Measurements from ENCODE around the gene SLC35E2B.
"Not testable (repeated sequence)": the region's sequence is repeated elsewhere in the genome, so short reads cannot be mapped to it uniquely, and the experiment has no call there.

Gene SLC35E2B

DNA sequence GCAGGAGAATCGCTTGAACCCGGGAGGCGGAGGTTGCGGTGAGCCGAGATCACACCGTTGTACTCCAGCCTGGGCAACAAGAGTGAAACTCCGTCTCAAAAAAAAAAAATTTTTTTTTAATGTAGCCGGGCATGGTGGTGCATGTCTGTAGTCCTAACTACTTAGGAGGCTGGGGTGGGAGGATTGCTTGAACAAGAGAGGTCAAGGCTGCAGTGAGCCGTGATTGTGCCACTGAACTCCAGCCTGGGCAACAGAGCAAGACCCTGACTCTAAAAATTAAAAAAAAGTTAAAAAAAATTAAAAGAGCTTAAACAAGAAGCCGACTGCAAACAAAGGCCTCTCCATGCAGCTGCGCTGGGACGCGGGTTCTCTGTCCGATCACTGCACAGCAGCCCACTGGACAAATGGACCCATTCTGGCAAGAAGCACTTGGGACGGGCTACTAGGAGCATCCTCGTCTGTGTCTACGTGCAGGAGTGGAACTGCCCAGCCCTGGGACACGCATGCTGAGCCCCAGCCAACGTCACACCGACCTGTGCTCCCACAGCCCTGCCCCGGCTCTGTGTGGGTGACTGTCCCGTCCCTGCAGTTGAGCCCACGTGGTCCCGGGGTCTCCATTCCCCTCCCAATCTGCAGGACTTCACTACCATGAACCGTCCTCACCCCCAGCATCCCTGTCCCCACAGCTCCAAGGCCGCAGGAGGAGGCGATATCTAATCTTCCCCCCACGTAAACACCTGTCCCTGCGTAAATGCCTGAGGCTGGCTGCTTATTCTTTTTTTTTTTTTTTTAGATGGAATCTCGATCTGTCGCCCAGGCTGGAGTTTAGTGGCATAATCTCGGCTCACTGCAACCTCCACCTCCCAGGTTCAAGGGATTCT lies 12.3 kb downstream of the SLC35E2B start:
- Histone ChIP-seq H3K27me3 (ENCODE audit: control insufficient read depth, insufficient read depth, low read length) (no peaks in the 10 kb centered on the region), H3K9me3 (replicated peaks; ENCODE audit: low read length) (no peaks in the 10 kb centered on the region), H3K4me1 (ENCODE audit: control insufficient read depth, insufficient read depth, low read length) (no peaks in the 10 kb centered on the region), H3K36me3 (ENCODE audit: insufficient read depth, low read length) (peaks cover 10% of the 10 kb centered on the region), H3K4me2 (ENCODE audit: low read length) (no peak overlapping the region), H3K9ac (ENCODE audit: low read depth, low read length) (no peak overlapping the region), H3K4me3 (ENCODE audit: low read length) (no peak overlapping the region)

GRCh38 chr1:1678581-1679380 lies 13.8 kb downstream of the SLC35E2B start:
- H3K36me3 ChIP-seq (ENCODE audit: insufficient read depth, low read length), result peaks cover 10% of the 10 kb centered on the region
- H3K4me3 ChIP-seq (ENCODE audit: low read length), result no peak overlapping the region
- H3K27me3 ChIP-seq (ENCODE audit: control insufficient read depth, insufficient read depth, low read length), result no peaks in the 10 kb centered on the region
- no peak overlapping the region for H3K9ac ChIP-seq (ENCODE audit: low read depth, low read length)
- H3K9me3 ChIP-seq (replicated peaks; ENCODE audit: low read length), result no peaks in the 10 kb centered on the region
- H3K4me1 ChIP-seq (ENCODE audit: control insufficient read depth, insufficient read depth, low read length), result no peaks in the 10 kb centered on the region
- H3K4me2 ChIP-seq (ENCODE audit: low read length), result no peak overlapping the region

- Histone ChIP-seq H3K9me3 (replicated peaks; ENCODE audit: low read length) (no peaks in the 10 kb centered on the region), H3K4me2 (ENCODE audit: low read length) (no peak overlapping the region), H3K4me3 (ENCODE audit: low read length) (no peak overlapping the region), H3K27me3 (ENCODE audit: control insufficient read depth, insufficient read depth, low read length) (no peaks in the 10 kb centered on the region), H3K4me1 (ENCODE audit: control insufficient read depth, insufficient read depth, low read length) (no peaks in the 10 kb centered on the region), H3K9ac (ENCODE audit: low read depth, low read length) (no peak overlapping the region), H3K36me3 (ENCODE audit: insufficient read depth, low read length) (peaks cover 8% of the 10 kb centered on the region)
Measured at GRCh38 chr1:1677718-1678580, 14.6 kb downstream of the SLC35E2B start.

- not testable (repeated sequence) for H3K4me1 ChIP-seq (ENCODE audit: control insufficient read depth, insufficient read depth, low read length); H3K9me3 ChIP-seq (replicated peaks; ENCODE audit: low read length); H3K4me2 ChIP-seq (ENCODE audit: low read length); H3K27me3 ChIP-seq (ENCODE audit: control insufficient read depth, insufficient read depth, low read length); H3K4me3 ChIP-seq (ENCODE audit: low read length); H3K9ac ChIP-seq (ENCODE audit: low read depth, low read length)
- H3K36me3 ChIP-seq (ENCODE audit: insufficient read depth, low read length), result peaks cover 13% of the 10 kb centered on the region
Measured at GRCh38 chr1:1676087-1676486, 16.5 kb downstream of the SLC35E2B start.

DNA sequence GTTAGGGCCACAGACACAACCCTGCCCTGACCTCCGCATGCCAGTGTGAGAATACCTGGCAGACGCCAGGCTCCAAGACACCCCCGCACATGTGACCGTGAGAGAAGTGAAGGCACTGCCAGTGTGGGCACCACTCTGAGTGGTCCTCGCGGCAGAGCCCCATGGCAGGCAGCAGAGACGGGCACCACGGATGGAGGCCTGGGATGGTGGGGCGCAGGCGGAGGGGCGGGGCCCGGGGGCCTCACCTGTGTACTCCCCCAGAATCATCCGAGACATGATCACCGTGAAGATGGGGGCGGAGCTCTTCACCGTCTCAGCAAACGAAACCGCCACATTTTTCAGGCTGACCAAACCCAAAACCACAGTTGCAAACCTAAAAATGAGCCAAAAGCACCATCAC lies 17.4 kb downstream of the SLC35E2B start:
- H3K4me2 ChIP-seq (ENCODE audit: low read length); H3K4me3 ChIP-seq (ENCODE audit: low read length); H3K9ac ChIP-seq (ENCODE audit: low read depth, low read length); H3K4me1 ChIP-seq (ENCODE audit: control insufficient read depth, insufficient read depth, low read length); H3K27me3 ChIP-seq (ENCODE audit: control insufficient read depth, insufficient read depth, low read length); H3K9me3 ChIP-seq (replicated peaks; ENCODE audit: low read length): not testable (repeated sequence)
- peaks cover 17% of the 10 kb centered on the region for H3K36me3 ChIP-seq (ENCODE audit: insufficient read depth, low read length)

- H3K27me3 ChIP-seq (ENCODE audit: control insufficient read depth, insufficient read depth, low read length); H3K4me2 ChIP-seq (ENCODE audit: low read length); H3K9ac ChIP-seq (ENCODE audit: low read depth, low read length); H3K4me1 ChIP-seq (ENCODE audit: control insufficient read depth, insufficient read depth, low read length); H3K9me3 ChIP-seq (replicated peaks; ENCODE audit: low read length); H3K4me3 ChIP-seq (ENCODE audit: low read length): not testable (repeated sequence)
- peaks cover 19% of the 10 kb centered on the region for H3K36me3 ChIP-seq (ENCODE audit: insufficient read depth, low read length)
Measured at GRCh38 chr1:1674806-1675205, 17.8 kb downstream of the SLC35E2B start.

DNA sequence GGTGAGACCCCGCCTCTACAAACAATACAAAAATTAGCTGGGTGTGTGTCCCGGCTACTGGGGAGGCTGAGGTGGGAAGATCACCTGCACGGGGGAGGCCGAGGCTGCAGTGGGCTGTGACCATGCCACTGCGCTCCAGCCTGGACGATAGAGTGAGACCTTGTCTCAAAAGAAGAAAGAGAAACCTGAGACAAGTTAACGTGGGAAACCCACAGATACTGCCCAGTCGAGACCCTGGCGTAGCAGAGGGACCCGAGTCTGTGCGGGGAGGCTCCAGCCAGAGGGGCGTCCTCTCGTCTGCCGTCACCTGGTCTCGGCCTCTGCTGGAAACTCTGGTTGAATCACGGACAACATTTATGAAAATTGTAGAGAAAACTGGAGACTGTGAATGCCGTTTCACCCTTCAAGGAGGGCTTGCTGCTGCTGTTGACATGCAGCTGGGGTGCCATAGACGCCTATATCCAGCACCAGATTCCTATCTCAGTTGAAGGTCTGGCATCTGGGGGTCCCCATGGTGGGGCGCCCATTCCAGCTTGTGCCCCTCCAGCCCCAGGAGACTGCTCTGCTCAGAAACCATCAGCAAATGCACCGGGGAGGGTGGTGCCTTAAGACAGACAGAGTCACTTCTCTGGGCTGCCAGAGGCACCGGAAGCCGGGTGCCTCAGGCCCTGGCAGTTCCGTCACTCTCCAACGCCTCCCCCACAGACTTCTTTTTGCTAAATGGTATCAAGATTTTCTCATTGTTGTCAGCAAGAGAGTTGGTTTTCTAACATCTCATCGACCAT lies 20.2 kb downstream of the SLC35E2B start:
- H3K36me3 ChIP-seq (ENCODE audit: insufficient read depth, low read length), result peaks cover 24% of the 10 kb centered on the region
- no peak overlapping the region for H3K4me3 ChIP-seq (ENCODE audit: low read length)
- H3K27me3 ChIP-seq (ENCODE audit: control insufficient read depth, insufficient read depth, low read length), result no peaks in the 10 kb centered on the region
- no peak overlapping the region for H3K4me2 ChIP-seq (ENCODE audit: low read length)
- H3K9me3 ChIP-seq (replicated peaks; ENCODE audit: low read length), result no peaks in the 10 kb centered on the region
- no peak overlapping the region for H3K9ac ChIP-seq (ENCODE audit: low read depth, low read length)
- no peaks in the 10 kb centered on the region for H3K4me1 ChIP-seq (ENCODE audit: control insufficient read depth, insufficient read depth, low read length)

- Histone ChIP-seq H3K27me3 (ENCODE audit: control insufficient read depth, insufficient read depth, low read length) (no peaks in the 10 kb centered on the region), H3K4me3 (ENCODE audit: low read length) (no peak overlapping the region), H3K4me2 (ENCODE audit: low read length) (no peak overlapping the region), H3K36me3 (ENCODE audit: insufficient read depth, low read length) (peaks cover 24% of the 10 kb centered on the region), H3K9ac (ENCODE audit: low read depth, low read length) (no peak overlapping the region), H3K4me1 (ENCODE audit: control insufficient read depth, insufficient read depth, low read length) (no peaks in the 10 kb centered on the region), H3K9me3 (replicated peaks; ENCODE audit: low read length) (no peaks in the 10 kb centered on the region)
Measured at GRCh38 chr1:1671365-1672119, 21.1 kb downstream of the SLC35E2B start.

DNA sequence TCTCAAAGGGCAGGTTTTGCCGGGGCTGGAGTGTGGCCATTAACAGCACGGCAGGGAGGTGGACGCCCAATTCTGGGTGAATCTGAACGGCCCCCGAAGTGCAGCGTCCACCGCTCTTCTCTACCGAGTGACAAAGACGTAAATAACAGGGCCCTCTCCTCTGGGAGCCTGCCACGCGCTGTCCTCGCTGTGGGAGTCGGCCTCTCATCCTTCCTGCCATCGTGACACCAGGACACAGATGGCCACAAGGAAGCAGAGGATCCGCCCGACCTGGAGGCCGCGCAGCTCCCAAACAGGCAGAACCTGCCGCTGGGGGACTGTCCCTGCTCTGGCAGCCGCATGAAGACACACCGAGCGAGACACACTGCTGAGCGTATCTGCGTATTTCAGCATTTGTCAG lies 21.7 kb downstream of the SLC35E2B start:
- no peaks in the 10 kb centered on the region for H3K27me3 ChIP-seq (ENCODE audit: control insufficient read depth, insufficient read depth, low read length)
- no peaks in the 10 kb centered on the region for H3K4me1 ChIP-seq (ENCODE audit: control insufficient read depth, insufficient read depth, low read length)
- peaks cover 30% of the 10 kb centered on the region for H3K36me3 ChIP-seq (ENCODE audit: insufficient read depth, low read length)
- H3K4me3 ChIP-seq (ENCODE audit: low read length), result no peak overlapping the region
- no peak overlapping the region for H3K9ac ChIP-seq (ENCODE audit: low read depth, low read length)
- H3K4me2 ChIP-seq (ENCODE audit: low read length), result no peak overlapping the region
- no peaks in the 10 kb centered on the region for H3K9me3 ChIP-seq (replicated peaks; ENCODE audit: low read length)

Data from skeletal muscle satellite cell (primary cell).